Liver (tissue), 9 donors: ENCODE results near the gene VPS26B. TPM values are rescaled to one million over a fixed set of nuclear protein-coding genes. Genes with fewer than 3 reads are reported as not detected.

Experiments
- DNase-seq: peaks from one replicate; pipeline ENCODE4 v3.0.0-alpha.2; 2017; ENCODE audit warnings: low spot score
- H3K27ac ChIP-seq, 2 donors: one replicate each; pipeline ENCODE4 v1.7.0; 2013; ENCODE audit warnings: inconsistent platforms in 2 of 2, low read length in 2 of 2, control low read depth in 1 of 2, low read depth in 1 of 2, mild to moderate bottlenecking in 1 of 2
- H3K27me3 ChIP-seq, 4 donors: one replicate each; pipeline versions ENCODE4 v1.6.1 to v1.7.0; 2013; ENCODE audit warnings: low read length in 3 of 4, inconsistent platforms in 1 of 4, mild to moderate bottlenecking in 1 of 4, moderate library complexity in 1 of 4; ENCODE audit not compliant: control insufficient read depth in 4 of 4, insufficient read depth in 4 of 4
- H3K36me3 ChIP-seq, 4 donors: one replicate each; pipeline versions ENCODE4 v1.6.1 to v1.7.0; 2013; ENCODE audit warnings: low read length in 3 of 4, mild to moderate bottlenecking in 3 of 4, low read depth in 1 of 4, moderate library complexity in 1 of 4; ENCODE audit not compliant: control insufficient read depth in 4 of 4, insufficient read depth in 3 of 4
- H3K4me1 ChIP-seq, 4 donors: one replicate each; pipeline versions ENCODE4 v1.6.1 to v1.7.0; 2013; ENCODE audit warnings: low read length in 3 of 4, mild to moderate bottlenecking in 3 of 4, moderate library complexity in 1 of 4; ENCODE audit not compliant: control insufficient read depth in 4 of 4, insufficient read depth in 4 of 4
- H3K4me3 ChIP-seq, 3 donors: one replicate each; pipeline versions ENCODE4 v1.6.1 to v1.7.0; 2013; ENCODE audit warnings: low read length in 3 of 3, control low read depth in 1 of 3, low read depth in 1 of 3, mild to moderate bottlenecking in 1 of 3
- H3K9ac ChIP-seq, 2 donors: one replicate each; pipeline ENCODE4 v1.7.0; 2013; ENCODE audit warnings: low read length in 2 of 2, mild to moderate bottlenecking in 2 of 2, moderate library complexity in 2 of 2, control low read depth in 1 of 2, low read depth in 1 of 2
- H3K9me3 ChIP-seq, 4 donors: one replicate each; pipeline versions ENCODE4 v1.6.1 to v1.7.0; 2013; ENCODE audit warnings: low read length in 3 of 4; ENCODE audit not compliant: control insufficient read depth in 4 of 4
- CTCF ChIP-seq: fragments of 150-350 bp; IDR thresholded peaks from 2 replicates; pipeline ENCODE4 v1.5.1; 2017; ENCODE audit warnings: improper control_type of control experiment, low read depth, low read length; ENCODE audit not compliant: missing input control
- EGR1 ChIP-seq, 2 donors: IDR thresholded peaks; 2 replicates each; pipeline ENCODE4 v1.6.1; 2016 to 2018; ENCODE audit warnings: antibody characterized with exemption in 2 of 2, low read depth in 2 of 2
- FOXA1 ChIP-seq: IDR thresholded peaks from 2 replicates; pipeline ENCODE4 v1.6.1; 2016; ENCODE audit warnings: antibody characterized with exemption
- FOXA2 ChIP-seq: IDR thresholded peaks from 2 replicates; pipeline ENCODE4 v1.6.1; 2016; ENCODE audit warnings: antibody characterized with exemption
- GABPA ChIP-seq, 2 donors: IDR thresholded peaks in 1 of 2; conservative IDR thresholded peaks in 1 of 2; 2 replicates each; pipeline ENCODE4 v1.6.1; 2016; ENCODE audit warnings: antibody characterized with exemption in 2 of 2, mild to moderate bottlenecking in 1 of 2, moderate library complexity in 1 of 2
- HNF4A ChIP-seq, 2 donors: conservative IDR thresholded peaks; 2 replicates each; pipeline ENCODE4 v1.6.1; 2016; ENCODE audit warnings: antibody characterized with exemption in 2 of 2, mild to moderate bottlenecking in 2 of 2
- HNF4G ChIP-seq: IDR thresholded peaks from 2 replicates; pipeline ENCODE4 v1.6.1; 2016; ENCODE audit warnings: antibody characterized with exemption
- JUND ChIP-seq, 2 donors: IDR thresholded peaks; 2 replicates each; pipeline ENCODE4 v1.6.1; 2016; ENCODE audit warnings: antibody characterized with exemption in 2 of 2
- NR2F2 ChIP-seq: IDR thresholded peaks from 2 replicates; pipeline ENCODE4 v1.6.1; 2016; ENCODE audit warnings: antibody characterized with exemption
- RAD21 ChIP-seq, 2 donors: IDR thresholded peaks; 2 replicates each; pipeline ENCODE4 v1.6.1; 2016; ENCODE audit warnings: antibody characterized with exemption in 2 of 2, mild to moderate bottlenecking in 2 of 2
- REST ChIP-seq: IDR thresholded peaks from 2 replicates; pipeline ENCODE4 v1.6.1; 2016; ENCODE audit warnings: antibody characterized with exemption, mild to moderate bottlenecking
- RXRA ChIP-seq, 2 donors: IDR thresholded peaks; 2 replicates each; pipeline ENCODE4 v1.6.1; 2017 to 2018; ENCODE audit warnings: antibody characterized with exemption in 2 of 2, mild to moderate bottlenecking in 1 of 2
- SP1 ChIP-seq: IDR thresholded peaks from 2 replicates; pipeline ENCODE4 v1.6.1; 2018; ENCODE audit warnings: antibody characterized with exemption, mild to moderate bottlenecking
- TAF1 ChIP-seq: conservative IDR thresholded peaks from 2 replicates; pipeline ENCODE4 v1.6.1; 2016; ENCODE audit warnings: antibody characterized with exemption, mild to moderate bottlenecking
- YY1 ChIP-seq: IDR thresholded peaks from 2 replicates; pipeline ENCODE4 v1.6.1; 2016; ENCODE audit warnings: antibody characterized with exemption, mild to moderate bottlenecking
- WGBS: extraction: QIAGEN DNeasy Blood & Tissue Kit; methylation state at CpG from one replicate; pipeline ENCODE4 v1.1.7; 2013; 5-methylcytosine and 5-hydroxymethylcytosine counted together
- polyA plus RNA-seq, 2 donors: library from polyadenylated mRNA; stranded (reverse) in 1 of 2; unstranded in 1 of 2; fragments of 200-250 nt in 1 of 2; fragments of >200 nt in 1 of 2; fragmentation: Nextera tagmentation in 1 of 2; extraction: Ambion mirVana in 1 of 2; gene quantifications; one replicate each; pipeline versions ENCODE4 v1.2.1 to v1.2.3, GENCODE V29; 2013 to 2015
- total RNA-seq, 2 donors: library from RNA; depleted of rRNA; stranded (reverse); fragments of >200 nt; gene quantifications; one replicate each; pipeline ENCODE4 v1.2.3, GENCODE V29; 2014
- TF ChIP-seq, protein P1 (sequence below): IDR thresholded peaks from 2 replicates; pipeline ENCODE4 v1.6.1; 2016; ENCODE audit warnings: antibody characterized with exemption
- TF ChIP-seq, protein P2 (sequence below): IDR thresholded peaks from 2 replicates; pipeline ENCODE4 v1.6.1; 2016; ENCODE audit warnings: antibody characterized with exemption
- TF ChIP-seq, protein P3 (sequence below): IDR thresholded peaks from 2 replicates; pipeline ENCODE4 v1.6.1; 2016; ENCODE audit warnings: antibody characterized with exemption
- donor health status: healthy.
- donor health status: healthy.
- donor health status: healthy.
- donor health status: healthy.
- donor health status: healthy.

The VPS26B gene
- total and polyA plus RNA-seq, 4 donors: 12.6 to 35.0 (median 20.2) TPM

GRCh38 chr11:134199531-134199930 lies 24.9 kb upstream of the VPS26B start:
- Histone ChIP-seq H3K4me1 (no peaks in the 10 kb centered on the region), H3K9me3 (no peaks in the 10 kb centered on the region), H3K36me3 (peaks cover 17 to 53% (median 42%) of the 10 kb centered on the region in 4 donors), H3K27ac (no peak overlapping the region), H3K9ac (no peak overlapping the region), H3K4me3 (no peak overlapping the region), H3K27me3 (no peaks in the 10 kb centered on the region)
- DNase-seq: no peak
- WGBS: 98% methylated on average over 9 of the region's 9 CpGs
- no peak for TF ChIP-seq EGR1 (IDR thresholded peaks at IDR 0.05; ENCODE audit: low read depth in 2 of 2)
- TF ChIP-seq HNF4G: no peak
- TF ChIP-seq FOXA2: no peak
- TF ChIP-seq, protein P1, sequence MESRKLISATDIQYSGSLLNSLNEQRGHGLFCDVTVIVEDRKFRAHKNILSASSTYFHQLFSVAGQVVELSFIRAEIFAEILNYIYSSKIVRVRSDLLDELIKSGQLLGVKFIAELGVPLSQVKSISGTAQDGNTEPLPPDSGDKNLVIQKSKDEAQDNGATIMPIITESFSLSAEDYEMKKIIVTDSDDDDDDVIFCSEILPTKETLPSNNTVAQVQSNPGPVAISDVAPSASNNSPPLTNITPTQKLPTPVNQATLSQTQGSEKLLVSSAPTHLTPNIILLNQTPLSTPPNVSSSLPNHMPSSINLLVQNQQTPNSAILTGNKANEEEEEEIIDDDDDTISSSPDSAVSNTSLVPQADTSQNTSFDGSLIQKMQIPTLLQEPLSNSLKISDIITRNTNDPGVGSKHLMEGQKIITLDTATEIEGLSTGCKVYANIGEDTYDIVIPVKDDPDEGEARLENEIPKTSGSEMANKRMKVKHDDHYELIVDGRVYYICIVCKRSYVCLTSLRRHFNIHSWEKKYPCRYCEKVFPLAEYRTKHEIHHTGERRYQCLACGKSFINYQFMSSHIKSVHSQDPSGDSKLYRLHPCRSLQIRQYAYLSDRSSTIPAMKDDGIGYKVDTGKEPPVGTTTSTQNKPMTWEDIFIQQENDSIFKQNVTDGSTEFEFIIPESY: no peak
- TF ChIP-seq, protein P2, sequence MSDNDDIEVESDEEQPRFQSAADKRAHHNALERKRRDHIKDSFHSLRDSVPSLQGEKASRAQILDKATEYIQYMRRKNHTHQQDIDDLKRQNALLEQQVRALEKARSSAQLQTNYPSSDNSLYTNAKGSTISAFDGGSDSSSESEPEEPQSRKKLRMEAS: no peak
- no peak for TF ChIP-seq GABPA (IDR thresholded peaks at IDR 0.05 in 1 of 2, conservative IDR thresholded peaks at IDR 0.05 in 1 of 2)
- TF ChIP-seq NR2F2: no peak

DNA sequence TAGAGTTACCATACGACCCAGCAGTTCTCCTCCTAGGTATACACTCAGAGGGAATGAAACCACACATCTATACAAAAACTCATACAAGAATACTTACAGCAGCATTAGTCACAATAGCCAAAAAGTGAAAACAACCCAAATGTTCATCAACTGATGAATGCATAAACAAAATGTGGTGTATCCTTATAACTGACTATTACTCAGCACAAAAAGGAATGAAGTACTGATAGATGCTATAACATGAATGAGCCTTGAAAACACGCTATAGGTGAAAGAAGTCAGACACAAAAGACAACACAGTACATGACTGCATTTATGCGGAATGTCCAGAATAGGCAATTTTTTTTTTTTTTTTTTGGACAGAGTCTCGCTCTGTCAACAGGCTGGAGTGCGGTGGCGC lies 23.8 kb upstream of the VPS26B start:
- H3K27me3 ChIP-seq: no peaks in the 10 kb centered on the region
- no peak overlapping the region for H3K27ac ChIP-seq
- TF ChIP-seq YY1 (no peak), RAD21 (IDR thresholded peaks at IDR 0.05) (no peak), FOXA1 (no peak)
- TF ChIP-seq, protein P2: no peak
- no peak for DNase-seq
- H3K36me3 ChIP-seq: peaks cover 15 to 53% (median 41%) of the 10 kb centered on the region in 4 donors
- H3K9ac ChIP-seq: no peak overlapping the region
- no peaks in the 10 kb centered on the region for H3K4me1 ChIP-seq
- no peaks in the 10 kb centered on the region for H3K9me3 ChIP-seq
- WGBS: 97% methylated on average over 6 of the region's 6 CpGs
- H3K4me3 ChIP-seq: no peak overlapping the region

- peaks cover 15 to 61% (median 44%) of the 10 kb centered on the region in 4 donors for H3K36me3 ChIP-seq
- no peaks in the 10 kb centered on the region for H3K9me3 ChIP-seq
- H3K4me1 ChIP-seq: no peaks in the 10 kb centered on the region
- H3K27me3 ChIP-seq: no peaks in the 10 kb centered on the region
- H3K9ac ChIP-seq: no peak overlapping the region
- TF ChIP-seq YY1 (no peak), HNF4A (conservative IDR thresholded peaks at IDR 0.05) (no peak), RXRA (IDR thresholded peaks at IDR 0.05) (no peak), RAD21 (IDR thresholded peaks at IDR 0.05) (no peak), JUND (IDR thresholded peaks at IDR 0.05) (no peak), EGR1 (IDR thresholded peaks at IDR 0.05; ENCODE audit: low read depth in 2 of 2) (no peak), SP1 (no peak), REST (no peak), HNF4G (no peak), CTCF (no peak), GABPA (IDR thresholded peaks at IDR 0.05 in 1 of 2, conservative IDR thresholded peaks at IDR 0.05 in 1 of 2) (no peak), NR2F2 (no peak), TAF1 (no peak), FOXA2 (no peak)
- TF ChIP-seq, protein P3, sequence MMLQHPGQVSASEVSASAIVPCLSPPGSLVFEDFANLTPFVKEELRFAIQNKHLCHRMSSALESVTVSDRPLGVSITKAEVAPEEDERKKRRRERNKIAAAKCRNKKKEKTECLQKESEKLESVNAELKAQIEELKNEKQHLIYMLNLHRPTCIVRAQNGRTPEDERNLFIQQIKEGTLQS: no peak
- TF ChIP-seq, protein P1: no peak
- H3K27ac ChIP-seq: no peak overlapping the region
- 98% methylated on average over 4 of the region's 4 CpGs for WGBS
- DNase-seq: no peak
- no peak overlapping the region for H3K4me3 ChIP-seq
Observed at GRCh38 chr11:134202661-134203060, 21.8 kb upstream of the VPS26B start.
